ENCODE data around the gene PLEKHM2. TPM values are rescaled to one million over a fixed set of nuclear protein-coding genes. Genes with fewer than 3 reads are reported as not detected.

PLEKHM2 gene
- total RNA-seq, 2 experiments from 2014 or later, result 55.4 to 58.8 TPM

- ChIA-PET POLR2A (interaction anchor here (0.9 kb wide), 1 partner anchor 19 kb away, joined by 3 read pairs; no protein-coding TSS in a partner anchor), CTCF (no interaction called here)
- no peak overlapping the region for H3K4me3 Mint-ChIP-seq
These were observed 24.5 kb downstream of the PLEKHM2 start for GRCh38 chr1:15708486-15709137.

GRCh38 chr1:15709226-15709625, 25.1 kb downstream of the PLEKHM2 start:
- ChIA-PET POLR2A (no interaction called here), CTCF (no interaction called here)
- Mint-ChIP-seq H3K4me3 (no peak overlapping the region), H3K4me1 (peaks cover under 1% of the 10 kb centered on the region), H3K36me3 (ENCODE audit: low read depth) (peaks cover 5% of the 10 kb centered on the region), H3K9me3 (no peaks in the 10 kb centered on the region), H3K27ac (no peak overlapping the region), H3K27me3 (no peaks in the 10 kb centered on the region)
- DNase-seq, result no peak

More at GRCh38 chr1:15708486-15709137, 24.5 kb downstream of the PLEKHM2 start:
- H3K9me3 Mint-ChIP-seq, result no peaks in the 10 kb centered on the region
- H3K36me3 Mint-ChIP-seq (ENCODE audit: low read depth), result peaks cover 5% of the 10 kb centered on the region
- H3K27me3 Mint-ChIP-seq, result no peaks in the 10 kb centered on the region
- DNase-seq, result no peak
- H3K4me1 Mint-ChIP-seq, result no peaks in the 10 kb centered on the region
- H3K27ac Mint-ChIP-seq, result no peak overlapping the region

- H3K36me3 Mint-ChIP-seq (ENCODE audit: low read depth), result peaks cover 5% of the 10 kb centered on the region
- POLR2A ChIA-PET, result interaction anchor here (1.0 kb wide), 1 partner anchor 116 kb away, joined by 4 read pairs; no protein-coding TSS in a partner anchor
- peaks cover 2% of the 10 kb centered on the region for H3K4me1 Mint-ChIP-seq
- CTCF ChIA-PET, result interaction anchor here (0.7 kb wide), 1 partner anchor 27 kb away, joined by 3 read pairs; no protein-coding TSS in a partner anchor
- no peak overlapping the region for H3K4me3 Mint-ChIP-seq
- DNase-seq, result no peak
- H3K27ac Mint-ChIP-seq, result no peak overlapping the region
- H3K9me3 Mint-ChIP-seq, result no peaks in the 10 kb centered on the region
- H3K27me3 Mint-ChIP-seq, result no peaks in the 10 kb centered on the region
These were observed 28.0 kb downstream of the PLEKHM2 start for GRCh38 chr1:15712168-15712567.

GRCh38 chr1:15714406-15715136, 30.5 kb downstream of the PLEKHM2 start:
- Mint-ChIP-seq H3K36me3 (ENCODE audit: low read depth) (peaks cover 15% of the 10 kb centered on the region), H3K4me1 (peaks cover 2% of the 10 kb centered on the region), H3K27me3 (no peaks in the 10 kb centered on the region), H3K9me3 (no peaks in the 10 kb centered on the region), H3K27ac (no peak overlapping the region), H3K4me3 (no peak overlapping the region)
- ChIA-PET POLR2A (interaction anchor here (0.9 kb wide), 1 partner anchor 19 kb away, joined by 3 read pairs; no protein-coding TSS in a partner anchor), CTCF (interaction anchor here (0.6 to 1.4 kb wide), 3 partner anchors 77 to 429 kb away, joined by 3 to 5 read pairs (median 4); no protein-coding TSS in a partner anchor)
- no peak for DNase-seq

DNA sequence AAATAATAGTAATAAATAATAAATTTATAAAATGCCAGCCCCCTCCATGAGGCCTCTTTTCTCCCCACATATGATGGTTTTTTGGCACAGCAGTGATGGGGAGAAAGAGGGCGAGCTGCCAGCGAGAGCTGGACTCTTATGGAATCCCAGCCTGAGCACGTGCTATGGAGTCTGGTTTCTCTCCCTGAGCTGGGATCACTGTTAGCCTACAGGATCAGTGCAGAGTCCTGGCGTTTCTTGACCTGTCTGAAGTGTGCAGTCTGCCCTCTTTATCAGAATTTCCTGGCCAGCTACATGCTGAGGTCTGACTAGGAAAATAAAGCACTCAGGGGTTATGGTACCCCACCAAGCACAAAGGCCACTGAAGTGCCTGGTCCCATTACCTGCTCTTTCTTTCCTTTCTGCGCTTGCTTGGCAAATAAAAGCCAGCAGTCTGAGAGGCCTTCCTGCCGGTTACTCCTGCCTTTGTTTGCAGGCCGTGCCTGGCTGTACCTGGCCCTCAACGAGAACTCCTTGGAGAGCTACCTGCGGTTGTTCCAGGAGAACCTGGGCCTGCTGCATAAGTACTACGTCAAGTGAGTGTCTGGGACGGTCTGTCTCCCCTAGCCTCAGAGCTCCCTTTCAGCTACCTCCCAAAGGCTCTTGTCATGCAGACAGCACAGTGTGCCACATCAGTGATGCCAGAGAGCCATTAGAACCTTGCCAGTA, 33.5 kb downstream of the PLEKHM2 start:
- CTCF ChIA-PET, result no interaction called here
- H3K27me3 Mint-ChIP-seq, result no peaks in the 10 kb centered on the region
- H3K4me1 Mint-ChIP-seq, result peaks cover 2% of the 10 kb centered on the region
- POLR2A ChIA-PET, result no interaction called here
- DNase-seq, result no peak
- peaks cover 18% of the 10 kb centered on the region for H3K36me3 Mint-ChIP-seq (ENCODE audit: low read depth)
- H3K9me3 Mint-ChIP-seq, result no peaks in the 10 kb centered on the region
- no peak overlapping the region for H3K4me3 Mint-ChIP-seq
- H3K27ac Mint-ChIP-seq, result no peak overlapping the region

DNA sequence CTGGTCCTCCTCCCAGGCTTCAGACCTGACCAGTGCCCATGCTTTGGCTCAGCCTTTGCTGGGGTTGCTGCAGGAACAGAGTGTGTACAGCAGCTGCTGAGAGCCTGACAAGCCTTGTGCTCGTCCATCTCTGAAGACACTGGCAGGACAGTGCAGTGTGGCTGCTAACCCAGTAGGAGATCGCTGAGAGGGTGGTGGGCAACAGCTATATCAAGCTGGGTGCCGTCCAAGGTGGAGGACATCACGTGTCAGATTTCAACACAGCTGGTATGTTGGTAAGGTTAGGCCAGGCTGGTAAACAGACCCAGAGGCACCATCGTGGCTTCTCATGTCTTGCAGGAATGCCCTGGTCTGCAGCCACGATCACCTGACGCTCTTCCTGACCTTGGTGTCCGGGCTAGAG, 34.1 kb downstream of the PLEKHM2 start:
- ChIA-PET POLR2A (no interaction called here), CTCF (no interaction called here)
- H3K9me3 Mint-ChIP-seq, result no peaks in the 10 kb centered on the region
- H3K27ac Mint-ChIP-seq, result no peak overlapping the region
- H3K4me3 Mint-ChIP-seq, result no peak overlapping the region
- H3K27me3 Mint-ChIP-seq, result no peaks in the 10 kb centered on the region
- no peak for DNase-seq
- peaks cover 18% of the 10 kb centered on the region for H3K36me3 Mint-ChIP-seq (ENCODE audit: low read depth)
- H3K4me1 Mint-ChIP-seq, result peaks cover 2% of the 10 kb centered on the region

GRCh38 chr1:15719381-15720120, 35.4 kb downstream of the PLEKHM2 start:
- Mint-ChIP-seq H3K27ac (no peak overlapping the region), H3K27me3 (no peaks in the 10 kb centered on the region), H3K36me3 (ENCODE audit: low read depth) (peaks cover 19% of the 10 kb centered on the region), H3K9me3 (no peaks in the 10 kb centered on the region), H3K4me1 (no peaks in the 10 kb centered on the region), H3K4me3 (no peak overlapping the region)
- DNase-seq, result no peak
- ChIA-PET POLR2A (interaction anchor here (0.9 to 1.5 kb wide), 2 partner anchors 22 to 140 kb away, joined by 3 to 5 read pairs; no protein-coding TSS in a partner anchor), CTCF (interaction anchor here (1.3 kb wide), 1 partner anchor 13 kb away, joined by 3 read pairs; no protein-coding TSS in a partner anchor)

DNA sequence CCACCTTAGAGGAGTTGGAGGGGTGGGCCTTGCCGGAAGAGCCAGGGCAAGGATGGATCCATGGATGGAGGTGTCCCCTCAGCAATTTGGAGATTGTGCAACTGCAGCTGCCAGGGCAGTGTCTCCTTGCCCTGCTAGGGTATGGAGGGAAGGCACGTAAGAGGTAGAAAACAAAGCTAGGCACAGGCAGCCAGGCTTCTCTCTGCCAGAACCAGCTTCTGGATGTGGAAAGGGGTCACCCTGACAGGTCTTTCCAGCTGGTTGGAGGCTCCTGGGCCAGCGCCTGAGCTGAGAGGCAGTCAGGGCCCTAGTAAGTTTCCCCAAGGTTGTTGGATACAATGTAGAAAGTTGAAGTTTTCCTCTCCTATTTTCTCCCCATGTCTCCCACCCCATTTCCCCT, 36.7 kb downstream of the PLEKHM2 start:
- Mint-ChIP-seq H3K27me3 (no peaks in the 10 kb centered on the region), H3K4me1 (no peaks in the 10 kb centered on the region), H3K36me3 (ENCODE audit: low read depth) (peaks cover 22% of the 10 kb centered on the region), H3K4me3 (no peak overlapping the region), H3K9me3 (no peaks in the 10 kb centered on the region), H3K27ac (no peak overlapping the region)
- DNase-seq, result no peak
- ChIA-PET CTCF (interaction anchor here (0.5 kb wide), 1 partner anchor 95 kb away, joined by 3 read pairs; no protein-coding TSS in a partner anchor), POLR2A (interaction anchor here (1.5 kb wide), 1 partner anchor 24 kb away, joined by 5 read pairs; no protein-coding TSS in a partner anchor)

DNA sequence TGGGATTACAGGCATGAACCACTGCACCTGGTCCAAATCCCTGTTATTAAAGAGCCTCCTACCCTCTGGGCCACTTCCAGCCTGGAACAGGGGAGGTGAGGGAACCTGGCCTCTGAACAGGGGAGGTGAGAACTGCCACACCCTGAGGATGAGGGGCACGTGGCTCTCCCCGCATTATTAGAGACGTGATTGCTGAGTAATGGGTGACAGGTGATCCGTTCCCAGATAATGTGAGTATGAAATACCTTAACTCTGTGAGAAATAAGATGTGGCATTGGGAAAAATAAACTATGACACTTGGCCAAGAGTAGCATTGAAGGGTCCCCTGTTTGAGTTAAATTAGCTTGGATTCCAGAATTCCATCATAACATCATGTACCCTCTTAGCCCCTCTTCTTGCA, 38.3 kb downstream of the PLEKHM2 start:
- Mint-ChIP-seq H3K4me3 (no peak overlapping the region), H3K27me3 (no peaks in the 10 kb centered on the region), H3K4me1 (no peaks in the 10 kb centered on the region), H3K9me3 (no peaks in the 10 kb centered on the region), H3K36me3 (ENCODE audit: low read depth) (peaks cover 27% of the 10 kb centered on the region), H3K27ac (no peak overlapping the region)
- DNase-seq, result no peak
- CTCF ChIA-PET, result no interaction called here
- POLR2A ChIA-PET, result no interaction called here

DNA sequence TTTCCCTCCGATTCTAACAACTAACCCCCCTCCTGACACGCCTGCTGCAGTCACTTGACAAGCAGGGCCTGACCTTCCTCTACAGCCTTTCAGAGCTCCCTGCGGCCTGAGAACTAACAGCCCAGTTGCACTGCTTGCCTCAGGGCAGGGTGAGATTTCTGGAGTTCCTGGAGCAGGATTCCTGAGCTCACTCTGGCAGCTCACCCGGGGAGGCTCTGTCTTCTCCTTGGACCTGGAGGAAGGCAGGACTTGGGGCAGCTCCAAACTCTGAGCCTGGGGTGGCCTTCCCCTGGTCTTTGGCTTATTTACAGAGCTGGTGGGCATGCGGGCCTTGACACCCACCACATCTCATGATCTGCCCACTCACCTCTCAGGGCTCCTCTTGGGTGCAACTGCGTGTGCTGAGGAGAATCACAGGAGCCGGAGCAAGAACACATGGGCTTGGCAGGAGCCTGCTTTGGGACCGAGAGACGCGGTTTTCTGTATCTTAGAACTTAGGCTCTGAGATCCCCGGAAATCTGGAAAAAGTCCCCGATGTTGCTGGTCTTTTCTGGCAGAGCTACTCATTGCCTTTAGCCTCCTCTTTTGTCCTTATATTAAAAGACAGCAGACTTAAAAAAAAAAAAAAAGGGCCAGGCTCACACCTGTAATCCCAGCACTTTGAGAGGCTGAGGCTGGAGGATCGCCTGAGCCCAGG, 38.9 kb downstream of the PLEKHM2 start:
- Mint-ChIP-seq H3K4me3 (no peak overlapping the region), H3K9me3 (no peaks in the 10 kb centered on the region), H3K27ac (no peak overlapping the region), H3K36me3 (ENCODE audit: low read depth) (peaks cover 24% of the 10 kb centered on the region), H3K27me3 (no peaks in the 10 kb centered on the region), H3K4me1 (no peaks in the 10 kb centered on the region)
- ChIA-PET CTCF (no interaction called here), POLR2A (interaction anchor here (1.1 kb wide), 1 partner anchor 253 kb away, joined by 3 read pairs; the partner anchor contains the start of gene ZBTB17)
- no peak for DNase-seq

GRCh38 chr1:15723631-15724246, 39.6 kb downstream of the PLEKHM2 start:
- Mint-ChIP-seq H3K27me3 (no peaks in the 10 kb centered on the region), H3K4me3 (no peak overlapping the region), H3K4me1 (no peaks in the 10 kb centered on the region), H3K9me3 (no peaks in the 10 kb centered on the region), H3K27ac (no peak overlapping the region), H3K36me3 (ENCODE audit: low read depth) (peaks cover 22% of the 10 kb centered on the region)
- DNase-seq, result no peak
- CTCF ChIA-PET, result no interaction called here
- POLR2A ChIA-PET, result interaction anchor here (1.1 kb wide), 1 partner anchor 252 kb away, joined by 3 read pairs; the partner anchor contains the start of gene ZBTB17

Data from activated CD4-positive, alpha-beta memory T cell treated with anti-CD3 and anti-CD28 coated beads, Interleukin-2, amount 10 ng/mL, durations not matched to agents 7 days and 5 days (primary cell).